Neural cell (in vitro differentiated cells): ENCODE measurements around the gene RDH14. TPM values are rescaled to one million over a fixed set of nuclear protein-coding genes. Genes with fewer than 3 reads are reported as not detected.

Source experiments
- H2AFZ ChIP-seq: fragments of 200-600, 300-800 bp; sonication (generic), shearing (Covaris generic); 2 replicates; pipeline ENCODE4 v1.6.0; 2014; ENCODE audit warnings: low read depth, mild to moderate bottlenecking, antibody characterized with exemption, low read length, moderate library complexity
- H3F3A ChIP-seq: fragments of 200-600 bp; shearing (Covaris generic); 2 replicates; pipeline ENCODE4 v1.6.1; 2016; ENCODE audit warnings: mild to moderate bottlenecking, moderate library complexity, mixed read lengths, antibody characterized with exemption, low read length; ENCODE audit not compliant: insufficient read depth, poor library complexity, severe bottlenecking
- H3K27ac ChIP-seq: fragments of 200-600, 300-800 bp; sonication (generic), shearing (Covaris generic); 2 replicates; pipeline ENCODE4 v1.5.1; 2014; ENCODE audit warnings: mild to moderate bottlenecking, low read length, moderate library complexity
- H3K27me3 ChIP-seq: fragments of 300-800, 200-600 bp; sonication (generic), shearing (Covaris generic); 2 replicates; pipeline ENCODE4 v1.6.0; 2014; ENCODE audit warnings: mild to moderate bottlenecking, low read depth, low read length, moderate library complexity; ENCODE audit not compliant: insufficient read depth
- H3K36me3 ChIP-seq: fragments of 300-800, 200-600 bp; sonication (generic), shearing (Covaris generic); 2 replicates; pipeline ENCODE4 v1.5.1; 2014; ENCODE audit warnings: mild to moderate bottlenecking, antibody characterized with exemption, low read length, moderate library complexity; ENCODE audit not compliant: insufficient read depth
- H3K4me2 ChIP-seq: fragments of 300-800, 200-600 bp; sonication (generic), shearing (Covaris generic); 2 replicates; pipeline ENCODE4 v1.6.0; 2014; ENCODE audit warnings: mild to moderate bottlenecking, low read length
- H3K4me3 ChIP-seq: fragments of 300-800, 200-600 bp; sonication (generic), shearing (Covaris generic); 2 replicates; pipeline ENCODE4 v1.5.1; 2014; ENCODE audit warnings: mild to moderate bottlenecking, low read length, moderate library complexity
- H3K79me2 ChIP-seq: fragments of 200-600 bp; shearing (Covaris generic); replicated peaks from 2 replicates; pipeline ENCODE4 v1.6.0; 2014; ENCODE audit warnings: mild to moderate bottlenecking, low read length, moderate library complexity; ENCODE audit not compliant: insufficient read depth
- H3K9ac ChIP-seq: fragments of 300-800, 200-600 bp; sonication (generic), shearing (Covaris generic); 2 replicates; pipeline ENCODE4 v1.6.1; 2016; ENCODE audit warnings: mild to moderate bottlenecking, low read length, mixed read lengths
- H3K9me2 ChIP-seq: fragments of 200-600 bp; shearing (Covaris generic); 2 replicates; pipeline ENCODE4 v1.6.1; 2016; ENCODE audit warnings: mild to moderate bottlenecking, low read length, mixed read lengths; ENCODE audit not compliant: insufficient read depth
- H3K9me3 ChIP-seq: fragments of 200-600, 300-800 bp; sonication (generic), shearing (Covaris generic); 2 replicates; pipeline ENCODE4 v1.6.1; 2016; ENCODE audit warnings: mild to moderate bottlenecking, mixed run types, low read length, moderate library complexity, mixed read lengths
- H4K20me1 ChIP-seq: fragments of 200-600 bp; shearing (Covaris generic); 2 replicates; pipeline ENCODE4 v1.6.1; 2016; ENCODE audit warnings: mild to moderate bottlenecking, mixed run types; ENCODE audit not compliant: insufficient read depth
- CTCF ChIP-seq: fragments of 450-650 bp; IDR thresholded peaks from 2 replicates; pipeline ENCODE4 v1.5.1; 2014; ENCODE audit warnings: antibody characterized with exemption, mild to moderate bottlenecking, moderate library complexity; ENCODE audit not compliant: poor library complexity, severe bottlenecking
- EP300 ChIP-seq: fragments of 450-650 bp; conservative IDR thresholded peaks from 2 replicates; pipeline ENCODE4 v1.6.1; 2014; ENCODE audit warnings: antibody characterized with exemption, mild to moderate bottlenecking, moderate library complexity; ENCODE audit not compliant: poor library complexity, severe bottlenecking
- EZH2 ChIP-seq: fragments of 200-600, 300-800 bp; shearing (Covaris generic), sonication (generic); IDR thresholded peaks from 2 replicates; pipeline ENCODE4 v1.6.1; 2014; ENCODE audit warnings: antibody characterized with exemption, low read length, borderline replicate concordance, mild to moderate bottlenecking; ENCODE audit not compliant: insufficient read depth, poor library complexity, severe bottlenecking
- MXI1 ChIP-seq: fragments of 450-650 bp; conservative IDR thresholded peaks from 2 replicates; pipeline ENCODE4 v1.6.1; 2014; ENCODE audit warnings: antibody characterized with exemption, mild to moderate bottlenecking; ENCODE audit not compliant: poor library complexity, severe bottlenecking
- POLR2AphosphoS5 ChIP-seq: IDR thresholded peaks from 2 replicates; pipeline ENCODE4 v1.6.1; 2012
- RAD21 ChIP-seq: fragments of 450-650 bp; conservative IDR thresholded peaks from 2 replicates; pipeline ENCODE4 v1.6.1; 2014; ENCODE audit warnings: antibody characterized with exemption, mild to moderate bottlenecking, moderate library complexity
- REST ChIP-seq: IDR thresholded peaks from 2 replicates; pipeline ENCODE4 v1.6.1; 2012; ENCODE audit warnings: borderline replicate concordance
- SMC3 ChIP-seq: fragments of 450-650 bp; conservative IDR thresholded peaks from 2 replicates; pipeline ENCODE4 v1.6.1; 2014; ENCODE audit warnings: antibody characterized with exemption, mild to moderate bottlenecking, moderate library complexity; ENCODE audit not compliant: poor library complexity
- TAF1 ChIP-seq: IDR thresholded peaks from 2 replicates; pipeline ENCODE4 v1.6.1; 2012; ENCODE audit warnings: low read depth
- polyA plus RNA-seq: library from polyadenylated mRNA; depleted of rRNA; stranded (reverse); fragments of >200 nt; gene quantifications from 2 replicates; pipeline ENCODE4 v1.2.3, GENCODE V29; 2014

The RDH14 gene
- polyA plus RNA-seq, 1 donor from 2014 or later = 29.4 TPM

GRCh38 chr2:18603854-18604530, 43.5 kb upstream of the RDH14 start:
- no peaks in the 10 kb centered on the region for H3F3A ChIP-seq
- H3K79me2 ChIP-seq = no peaks in the 10 kb centered on the region
- no peaks in the 10 kb centered on the region for H4K20me1 ChIP-seq
- H3K27me3 ChIP-seq = no peaks in the 10 kb centered on the region
- H3K36me3 ChIP-seq = no peaks in the 10 kb centered on the region
- no peak overlapping the region for H3K4me3 ChIP-seq
- H3K4me2 ChIP-seq = no peak overlapping the region
- no peak overlapping the region for H3K9ac ChIP-seq
- H3K9me2 ChIP-seq = no peaks in the 10 kb centered on the region
- TF ChIP-seq MXI1 (no peak), POLR2AphosphoS5 (no peak), RAD21 (no peak), EP300 (no peak), CTCF (no peak), TAF1 (no peak), EZH2 (no peak), SMC3 (no peak), REST (no peak)
- H2AFZ ChIP-seq = no peak overlapping the region
- no peaks in the 10 kb centered on the region for H3K9me3 ChIP-seq
- H3K27ac ChIP-seq = no peak overlapping the region

- Histone ChIP-seq H3K36me3 (no peaks in the 10 kb centered on the region), H3K4me2 (no peak overlapping the region), H4K20me1 (no peaks in the 10 kb centered on the region), H3K27me3 (no peaks in the 10 kb centered on the region), H3K27ac (no peak overlapping the region), H3K79me2 (no peaks in the 10 kb centered on the region), H3K9me3 (no peaks in the 10 kb centered on the region), H3K9me2 (no peaks in the 10 kb centered on the region), H3F3A (no peaks in the 10 kb centered on the region), H3K9ac (no peak overlapping the region), H2AFZ (no peak overlapping the region), H3K4me3 (no peak overlapping the region)
- no peak for TF ChIP-seq CTCF
- TF ChIP-seq MXI1 = no peak
- no peak for TF ChIP-seq SMC3
- TF ChIP-seq RAD21 = no peak
These were observed 41.8 kb upstream of the RDH14 start for GRCh38 chr2:18602298-18602697.
